Measurements from ENCODE around the gene SMAD3.

The SMAD3 gene

GRCh38 chr15:67092752-67093503, 27.5 kb downstream of the SMAD3 start:
- TF ChIP-seq SUZ12 (IDR thresholded peaks at IDR 0.05; ENCODE audit: extremely low read depth, insufficient read depth, insufficient read length) (no peak), YY1 (IDR thresholded peaks at IDR 0.05; ENCODE audit: insufficient read depth, insufficient read length) (no peak), ZNF274 (IDR thresholded peaks at IDR 0.05; ENCODE audit: low read depth, low read length) (no peak)
- no peak for DNase-seq (ENCODE audit: low read depth, low spot score)
- no peak overlapping the region for H3K4me3 ChIP-seq (ENCODE audit: insufficient read length, low read depth)
- H3K9me3 ChIP-seq (ENCODE audit: insufficient read depth, low read length), result no peaks in the 10 kb centered on the region
- peaks cover 26% of the 10 kb centered on the region for H3K4me1 ChIP-seq (ENCODE audit: insufficient read depth, insufficient read length)
- H3K27me3 ChIP-seq (ENCODE audit: insufficient read depth, insufficient read length), result no peaks in the 10 kb centered on the region
- H3K36me3 ChIP-seq (ENCODE audit: insufficient read depth, insufficient read length, low read length), result peaks cover 55% of the 10 kb centered on the region
- H3K9ac ChIP-seq (ENCODE audit: insufficient read length, low read depth), result peak overlapping the region; percentile 23

GRCh38 chr15:67093504-67093862, 28.1 kb downstream of the SMAD3 start:
- peak overlapping the region; percentile 23 for H3K9ac ChIP-seq (ENCODE audit: insufficient read length, low read depth)
- H3K4me3 ChIP-seq (ENCODE audit: insufficient read length, low read depth), result no peak overlapping the region
- TF ChIP-seq YY1 (IDR thresholded peaks at IDR 0.05; ENCODE audit: insufficient read depth, insufficient read length) (no peak), ZNF274 (IDR thresholded peaks at IDR 0.05; ENCODE audit: low read depth, low read length) (no peak), SUZ12 (IDR thresholded peaks at IDR 0.05; ENCODE audit: extremely low read depth, insufficient read depth, insufficient read length) (no peak)
- H3K9me3 ChIP-seq (ENCODE audit: insufficient read depth, low read length), result no peaks in the 10 kb centered on the region
- no peaks in the 10 kb centered on the region for H3K27me3 ChIP-seq (ENCODE audit: insufficient read depth, insufficient read length)
- peaks cover 25% of the 10 kb centered on the region for H3K4me1 ChIP-seq (ENCODE audit: insufficient read depth, insufficient read length)
- no peak for DNase-seq (ENCODE audit: low read depth, low spot score)
- peaks cover 57% of the 10 kb centered on the region for H3K36me3 ChIP-seq (ENCODE audit: insufficient read depth, insufficient read length, low read length)

DNA sequence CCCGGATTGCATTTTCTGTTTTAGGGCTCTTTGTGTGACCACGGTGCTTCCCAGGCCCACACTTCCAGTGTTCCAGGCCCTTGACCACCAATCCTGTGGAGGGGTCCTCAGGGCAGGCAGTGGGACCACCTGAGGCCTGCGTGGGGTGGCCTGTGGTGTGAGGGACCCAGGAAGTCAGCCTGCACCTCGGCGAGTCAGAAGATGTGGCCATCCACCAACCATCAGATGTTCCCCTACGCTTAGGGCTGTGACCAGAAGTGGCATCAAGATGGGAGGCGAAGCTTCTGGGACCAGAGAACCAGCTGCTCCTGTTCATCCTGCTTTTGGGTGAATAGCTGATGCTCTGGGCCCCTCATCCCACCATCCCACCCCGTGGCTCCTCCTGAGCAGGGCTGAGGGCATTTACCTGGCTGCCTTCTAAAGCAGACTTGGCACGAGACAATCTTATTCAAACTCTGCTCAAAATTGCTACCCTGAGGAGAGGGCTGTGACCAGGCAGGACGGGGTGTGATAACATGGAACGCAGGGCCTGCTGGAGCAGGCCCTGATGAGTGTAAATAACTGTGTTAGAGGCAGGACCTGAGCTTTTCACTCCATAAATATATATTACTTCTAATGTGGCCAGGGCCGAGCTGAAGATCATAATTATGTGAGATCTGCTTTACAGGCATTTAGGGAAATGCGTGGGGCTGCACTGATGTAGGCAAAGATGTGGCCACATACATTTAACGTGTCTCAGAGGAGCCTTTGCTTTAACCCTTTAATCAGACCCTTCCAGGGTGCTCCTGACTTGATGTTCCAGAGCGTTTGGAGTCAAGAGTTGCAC, 28.8 kb downstream of the SMAD3 start:
- no peak for DNase-seq (ENCODE audit: low read depth, low spot score)
- Histone ChIP-seq H3K9ac (ENCODE audit: insufficient read length, low read depth) (no peak overlapping the region), H3K36me3 (ENCODE audit: insufficient read depth, insufficient read length, low read length) (peaks cover 63% of the 10 kb centered on the region)

GRCh38 chr15:67095912-67096311, 30.5 kb downstream of the SMAD3 start:
- peaks cover 17% of the 10 kb centered on the region for H3K4me1 ChIP-seq (ENCODE audit: insufficient read depth, insufficient read length)
- H3K9ac ChIP-seq (ENCODE audit: insufficient read length, low read depth), result no peak overlapping the region
- DNase-seq (ENCODE audit: low read depth, low spot score), result no peak

More for the DNA sequence above, 28.8 kb downstream of the SMAD3 start:
- Histone ChIP-seq H3K4me3 (ENCODE audit: insufficient read length, low read depth) (no peak overlapping the region), H3K9me3 (ENCODE audit: insufficient read depth, low read length) (no peaks in the 10 kb centered on the region), H3K27me3 (ENCODE audit: insufficient read depth, insufficient read length) (no peaks in the 10 kb centered on the region), H3K4me1 (ENCODE audit: insufficient read depth, insufficient read length) (peaks cover 27% of the 10 kb centered on the region)
- TF ChIP-seq ZNF274 (IDR thresholded peaks at IDR 0.05; ENCODE audit: low read depth, low read length) (no peak), SUZ12 (IDR thresholded peaks at IDR 0.05; ENCODE audit: extremely low read depth, insufficient read depth, insufficient read length) (no peak), YY1 (IDR thresholded peaks at IDR 0.05; ENCODE audit: insufficient read depth, insufficient read length) (no peak)

DNA sequence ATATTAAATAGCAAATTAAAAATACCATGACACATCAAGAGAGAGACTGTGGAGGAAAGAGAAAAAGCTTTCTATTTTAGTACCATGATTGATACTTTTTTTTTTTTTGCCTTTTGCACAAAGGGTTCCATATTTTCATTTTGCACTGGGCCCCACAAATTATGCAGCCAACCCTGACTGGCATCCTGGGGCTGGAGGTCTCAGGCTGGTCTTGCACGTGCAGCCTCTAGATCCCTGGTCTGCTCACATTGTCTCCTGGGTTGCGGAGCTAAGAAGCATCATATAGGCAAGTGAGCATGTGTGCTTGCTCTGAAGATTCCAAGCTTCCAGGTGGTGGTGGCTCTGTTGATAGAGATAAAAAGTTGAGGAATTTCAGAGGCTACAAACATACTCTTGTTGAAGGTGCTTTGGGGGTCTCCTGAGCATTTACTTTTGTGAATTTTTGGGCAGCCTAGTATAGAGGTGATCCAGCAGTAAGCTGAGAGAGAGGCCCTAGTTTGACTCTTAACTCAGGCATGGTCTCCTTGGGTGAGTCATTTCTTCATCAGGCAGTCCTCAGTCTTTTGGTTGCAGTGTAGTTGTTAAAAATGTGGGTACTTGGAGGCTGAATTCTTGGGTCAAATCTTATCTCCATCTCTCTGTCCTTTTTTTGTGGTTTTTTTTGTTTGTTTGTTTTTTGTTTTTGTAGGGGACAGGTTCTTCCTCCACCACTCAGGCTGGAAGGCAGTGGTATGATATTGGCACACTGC, 31.3 kb downstream of the SMAD3 start:
- no peak overlapping the region for H3K9ac ChIP-seq (ENCODE audit: insufficient read length, low read depth)
- TF ChIP-seq SUZ12 (IDR thresholded peaks at IDR 0.05; ENCODE audit: extremely low read depth, insufficient read depth, insufficient read length) (no peak), YY1 (IDR thresholded peaks at IDR 0.05; ENCODE audit: insufficient read depth, insufficient read length) (no peak), ZNF274 (IDR thresholded peaks at IDR 0.05; ENCODE audit: low read depth, low read length) (no peak)
- H3K4me1 ChIP-seq (ENCODE audit: insufficient read depth, insufficient read length), result peaks cover 16% of the 10 kb centered on the region
- H3K27me3 ChIP-seq (ENCODE audit: insufficient read depth, insufficient read length), result no peaks in the 10 kb centered on the region
- H3K4me3 ChIP-seq (ENCODE audit: insufficient read length, low read depth), result no peak overlapping the region
- no peaks in the 10 kb centered on the region for H3K9me3 ChIP-seq (ENCODE audit: insufficient read depth, low read length)
- H3K36me3 ChIP-seq (ENCODE audit: insufficient read depth, insufficient read length, low read length), result peaks cover 62% of the 10 kb centered on the region
- DNase-seq (ENCODE audit: low read depth, low spot score), result no peak

More at GRCh38 chr15:67095912-67096311, 30.5 kb downstream of the SMAD3 start:
- Histone ChIP-seq H3K9me3 (ENCODE audit: insufficient read depth, low read length) (no peaks in the 10 kb centered on the region), H3K36me3 (ENCODE audit: insufficient read depth, insufficient read length, low read length) (peaks cover 62% of the 10 kb centered on the region), H3K27me3 (ENCODE audit: insufficient read depth, insufficient read length) (no peaks in the 10 kb centered on the region), H3K4me3 (ENCODE audit: insufficient read length, low read depth) (no peak overlapping the region)
- TF ChIP-seq ZNF274 (IDR thresholded peaks at IDR 0.05; ENCODE audit: low read depth, low read length) (no peak), SUZ12 (IDR thresholded peaks at IDR 0.05; ENCODE audit: extremely low read depth, insufficient read depth, insufficient read length) (no peak), YY1 (IDR thresholded peaks at IDR 0.05; ENCODE audit: insufficient read depth, insufficient read length) (no peak)

DNA sequence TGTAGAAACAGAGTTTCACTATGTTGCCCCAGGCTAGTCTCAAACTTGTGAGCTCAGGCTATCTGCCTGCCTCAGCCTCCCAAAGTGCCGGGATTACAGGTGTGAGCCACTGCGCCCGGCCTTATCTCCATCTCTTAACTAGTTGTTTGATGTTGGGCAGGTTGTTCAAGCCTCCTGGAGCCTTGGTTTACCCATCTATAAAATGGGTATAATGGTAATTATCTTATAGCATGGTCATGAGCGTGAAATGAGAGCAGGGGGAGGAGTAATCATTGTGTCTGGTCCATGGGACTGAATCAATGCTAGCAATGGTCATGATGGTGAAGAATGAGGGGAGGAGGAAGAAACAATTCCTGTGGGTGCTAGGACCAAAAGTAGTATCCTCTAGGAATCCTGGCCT, 32.0 kb downstream of the SMAD3 start:
- Histone ChIP-seq H3K4me1 (ENCODE audit: insufficient read depth, insufficient read length) (peaks cover 11% of the 10 kb centered on the region), H3K27me3 (ENCODE audit: insufficient read depth, insufficient read length) (no peaks in the 10 kb centered on the region), H3K9me3 (ENCODE audit: insufficient read depth, low read length) (no peaks in the 10 kb centered on the region), H3K9ac (ENCODE audit: insufficient read length, low read depth) (no peak overlapping the region), H3K36me3 (ENCODE audit: insufficient read depth, insufficient read length, low read length) (peaks cover 59% of the 10 kb centered on the region), H3K4me3 (ENCODE audit: insufficient read length, low read depth) (no peak overlapping the region)
- no peak for DNase-seq (ENCODE audit: low read depth, low spot score)
- TF ChIP-seq SUZ12 (IDR thresholded peaks at IDR 0.05; ENCODE audit: extremely low read depth, insufficient read depth, insufficient read length) (no peak), YY1 (IDR thresholded peaks at IDR 0.05; ENCODE audit: insufficient read depth, insufficient read length) (no peak), ZNF274 (IDR thresholded peaks at IDR 0.05; ENCODE audit: low read depth, low read length) (no peak)
